GM12878 (cell line): ENCODE results near the gene GAMT.

Source experiments
- CBFB ChIP-seq: IDR thresholded peaks from 2 replicates; pipeline ENCODE4 v1.6.1; 2016; ENCODE audit warnings: antibody characterized with exemption, low read depth
- CHD4 ChIP-seq: fragments of 200-600 bp; sonication (generic); IDR thresholded peaks from 2 replicates; pipeline ENCODE4 v1.6.1; 2016; ENCODE audit warnings: mild to moderate bottlenecking
- HDAC2 ChIP-seq: fragments of 200-600 bp; sonication (generic); IDR thresholded peaks from 2 replicates; pipeline ENCODE4 v1.6.1; 2017
- NFXL1 ChIP-seq: fragments of 450-650 bp; IDR thresholded peaks from 2 replicates; pipeline ENCODE4 v1.6.1; 2017; ENCODE audit warnings: antibody characterized with exemption, mild to moderate bottlenecking, borderline replicate concordance
- POLR2A ChIP-seq: IDR thresholded peaks from 2 replicates; pipeline ENCODE4 v1.6.1; 2011; ENCODE audit warnings: low read depth, mild to moderate bottlenecking, low read length
- POLR2AphosphoS5 ChIP-seq: IDR thresholded peaks from 2 replicates; pipeline ENCODE4 v1.6.1; 2011; ENCODE audit warnings: mild to moderate bottlenecking, low read length, inconsistent platforms
- TF ChIP-seq, protein P1 (sequence below): IDR thresholded peaks from 2 replicates; pipeline ENCODE4 v1.6.1; 2011; ENCODE audit warnings: low read depth, mild to moderate bottlenecking, low read length, moderate library complexity, borderline replicate concordance; ENCODE audit errors: extremely low read depth
- TF ChIP-seq, protein P2 (sequence below), 3 experiments: IDR thresholded peaks in 2 of 3; conservative IDR thresholded peaks in 1 of 3; 2 replicates each; pipeline ENCODE4 v1.5.1; 2011; ENCODE audit warnings: low read depth in 3 of 3, low read length in 3 of 3, mild to moderate bottlenecking in 3 of 3, control low read depth in 2 of 3, moderate library complexity in 2 of 3, inconsistent platforms in 1 of 3, mixed read lengths in 1 of 3; ENCODE audit not compliant: control insufficient read depth in 2 of 3, insufficient read depth in 1 of 3; ENCODE audit errors: extremely low read depth in 1 of 3

DNA sequence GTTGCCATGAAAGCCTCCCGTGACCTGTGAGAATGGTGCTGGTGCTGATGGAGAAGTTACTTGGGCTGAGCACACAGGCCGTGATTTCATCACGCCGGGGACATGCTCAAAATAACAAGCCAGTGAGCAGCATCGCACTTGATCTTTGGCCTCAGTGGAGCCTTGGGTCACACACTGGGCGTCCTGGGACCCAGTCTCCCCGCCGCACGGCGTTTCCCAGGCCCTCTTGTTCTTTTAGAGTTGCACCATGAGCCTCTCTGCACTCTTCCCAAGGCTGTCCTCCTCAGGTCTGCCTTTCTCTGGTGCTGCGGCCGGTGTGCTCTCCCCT is 27.1 kb downstream of the GAMT start:
- TF ChIP-seq POLR2AphosphoS5: no peak
- TF ChIP-seq, protein P1, sequence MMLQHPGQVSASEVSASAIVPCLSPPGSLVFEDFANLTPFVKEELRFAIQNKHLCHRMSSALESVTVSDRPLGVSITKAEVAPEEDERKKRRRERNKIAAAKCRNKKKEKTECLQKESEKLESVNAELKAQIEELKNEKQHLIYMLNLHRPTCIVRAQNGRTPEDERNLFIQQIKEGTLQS: no peak
- TF ChIP-seq, protein P2, sequence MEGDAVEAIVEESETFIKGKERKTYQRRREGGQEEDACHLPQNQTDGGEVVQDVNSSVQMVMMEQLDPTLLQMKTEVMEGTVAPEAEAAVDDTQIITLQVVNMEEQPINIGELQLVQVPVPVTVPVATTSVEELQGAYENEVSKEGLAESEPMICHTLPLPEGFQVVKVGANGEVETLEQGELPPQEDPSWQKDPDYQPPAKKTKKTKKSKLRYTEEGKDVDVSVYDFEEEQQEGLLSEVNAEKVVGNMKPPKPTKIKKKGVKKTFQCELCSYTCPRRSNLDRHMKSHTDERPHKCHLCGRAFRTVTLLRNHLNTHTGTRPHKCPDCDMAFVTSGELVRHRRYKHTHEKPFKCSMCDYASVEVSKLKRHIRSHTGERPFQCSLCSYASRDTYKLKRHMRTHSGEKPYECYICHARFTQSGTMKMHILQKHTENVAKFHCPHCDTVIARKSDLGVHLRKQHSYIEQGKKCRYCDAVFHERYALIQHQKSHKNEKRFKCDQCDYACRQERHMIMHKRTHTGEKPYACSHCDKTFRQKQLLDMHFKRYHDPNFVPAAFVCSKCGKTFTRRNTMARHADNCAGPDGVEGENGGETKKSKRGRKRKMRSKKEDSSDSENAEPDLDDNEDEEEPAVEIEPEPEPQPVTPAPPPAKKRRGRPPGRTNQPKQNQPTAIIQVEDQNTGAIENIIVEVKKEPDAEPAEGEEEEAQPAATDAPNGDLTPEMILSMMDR (IDR thresholded peaks at IDR 0.05 in 2 of 3, conservative IDR thresholded peaks at IDR 0.05 in 1 of 3; ENCODE audit: control insufficient read depth in 2 of 3, extremely low read depth in 1 of 3, insufficient read depth in 1 of 3, low read depth in 3 of 3, low read length in 3 of 3): no peak
- no peak for TF ChIP-seq HDAC2
- no peak for TF ChIP-seq CBFB
- no peak for TF ChIP-seq POLR2A
- TF ChIP-seq NFXL1: no peak
- no peak for TF ChIP-seq CHD4
